ENCODE data around the gene EYS.
"Not testable (repeated sequence)": the region's sequence is repeated elsewhere in the genome, so short reads cannot be mapped to it uniquely, and the experiment has no call there.

EYS gene

GRCh38 chr6:65469650-65470049 lies 237.4 kb downstream of the EYS start:
- in situ Hi-C loops (cut with MboI; ENCODE audit: low sequenced_read_pairs): no loop called here

DNA sequence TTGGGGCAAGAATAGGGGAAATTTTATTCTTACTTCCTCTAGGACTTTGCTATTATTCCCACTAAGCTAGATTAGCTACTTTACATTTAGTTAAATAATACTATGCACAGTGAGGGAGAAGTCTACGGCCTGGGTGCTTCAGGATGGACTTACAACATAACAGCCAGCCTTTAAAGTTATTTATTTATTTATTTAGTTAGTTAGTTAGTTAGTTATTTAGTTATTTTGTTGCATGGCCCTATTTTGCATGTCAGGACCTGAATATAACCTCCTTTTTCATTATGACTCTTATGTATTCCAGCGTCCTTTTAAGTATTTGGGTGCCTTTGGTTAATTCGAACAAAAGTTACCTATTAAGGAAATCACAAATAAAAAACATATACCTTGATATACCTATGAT lies 238.7 kb downstream of the EYS start:
- in situ Hi-C loops (cut with MboI; ENCODE audit: low sequenced_read_pairs): no loop called here

GRCh38 chr6:65461121-65461520 lies 245.9 kb downstream of the EYS start:
- in situ Hi-C loops (cut with MboI; ENCODE audit: low sequenced_read_pairs): no loop called here

DNA sequence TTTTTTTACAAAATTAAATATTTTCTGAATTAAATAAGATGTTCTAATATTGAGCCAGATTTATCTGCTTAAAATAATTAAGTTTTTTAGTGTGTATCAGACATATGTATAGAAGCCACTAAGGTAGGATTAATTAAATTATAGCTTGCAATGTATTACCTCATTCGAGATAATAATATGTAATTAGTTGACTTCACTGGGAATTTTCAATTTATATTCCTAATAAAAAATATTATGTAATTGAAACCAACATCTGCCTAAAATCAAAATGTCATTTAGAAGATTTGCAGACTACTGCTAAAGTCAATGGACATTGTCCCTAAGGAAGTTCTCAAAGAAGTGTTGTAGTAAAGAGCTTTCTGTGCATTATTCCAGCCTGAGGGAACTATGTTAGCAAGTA lies 254.7 kb downstream of the EYS start:
- in situ Hi-C loops (cut with MboI; ENCODE audit: low sequenced_read_pairs): no loop called here

- in situ Hi-C loops (cut with MboI; ENCODE audit: low sequenced_read_pairs): no loop called here
Measured at GRCh38 chr6:65450451-65450850, 256.6 kb downstream of the EYS start.

DNA sequence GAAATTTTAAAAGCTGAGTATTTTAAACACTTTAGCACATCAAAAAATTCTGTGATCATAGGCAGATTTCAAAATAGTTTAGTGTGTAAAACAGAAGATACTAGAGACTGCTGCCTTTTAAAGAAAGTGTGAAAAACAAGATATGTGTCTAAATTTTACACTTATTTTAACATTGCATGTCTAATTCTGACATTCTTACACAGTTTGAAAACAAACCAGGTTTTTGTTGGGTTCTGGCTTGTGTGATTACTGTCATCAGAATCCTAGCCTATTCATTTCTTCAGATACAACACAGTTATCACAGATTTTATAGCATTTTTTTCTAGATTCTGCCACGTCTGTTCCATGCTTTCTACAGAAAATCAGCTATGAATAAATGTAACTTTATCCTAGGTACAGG lies 257.1 kb downstream of the EYS start:
- in situ Hi-C loops (cut with MboI; ENCODE audit: low sequenced_read_pairs): no loop called here

DNA sequence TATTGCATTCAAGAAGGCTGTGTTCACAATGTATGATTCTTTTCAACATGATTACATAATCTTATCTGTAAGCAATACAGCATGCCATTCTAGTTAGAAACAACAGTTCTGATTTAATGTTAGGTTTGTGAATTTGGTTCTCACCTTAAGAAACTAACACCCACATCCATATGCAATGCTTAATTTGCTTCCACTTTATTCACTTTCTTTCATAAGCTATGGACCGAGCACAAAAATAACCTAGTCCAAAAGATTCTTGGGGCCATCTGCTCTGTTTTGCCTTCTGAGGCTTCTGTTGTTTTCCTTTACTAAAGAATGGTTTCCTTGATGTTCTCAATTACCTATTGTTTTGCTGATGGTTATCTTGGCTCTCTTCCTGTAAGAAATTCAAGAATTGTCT lies 258.2 kb downstream of the EYS start:
- in situ Hi-C loops (cut with MboI; ENCODE audit: low sequenced_read_pairs): no loop called here

- in situ Hi-C loops (cut with MboI; ENCODE audit: low sequenced_read_pairs): no loop called here
Measured at GRCh38 chr6:65436281-65436680, 270.7 kb downstream of the EYS start.

DNA sequence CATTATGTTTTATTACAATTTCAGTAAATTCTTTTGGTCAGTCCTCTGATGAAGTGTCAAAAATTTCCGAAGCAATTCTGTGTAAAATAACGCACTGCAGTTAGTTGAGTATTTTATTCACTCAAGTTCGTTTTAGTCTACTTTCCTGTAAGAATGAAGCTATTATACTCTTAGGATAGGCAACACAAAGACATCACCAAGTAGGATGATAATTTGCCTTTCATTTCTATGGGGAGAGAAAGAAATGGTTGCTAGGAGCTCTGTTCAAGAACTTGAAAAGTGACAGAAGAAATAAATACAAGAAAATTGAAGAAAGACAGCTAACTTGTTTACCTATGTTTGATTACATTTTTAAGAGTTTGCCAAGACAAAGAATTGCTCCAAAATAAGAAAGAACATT lies 290.4 kb downstream of the EYS start:
- in situ Hi-C loops (cut with MboI; ENCODE audit: low sequenced_read_pairs): no loop called here

- in situ Hi-C loops (cut with MboI; ENCODE audit: low sequenced_read_pairs): no loop called here
Measured at GRCh38 chr6:65410309-65410708, 296.7 kb downstream of the EYS start.

DNA sequence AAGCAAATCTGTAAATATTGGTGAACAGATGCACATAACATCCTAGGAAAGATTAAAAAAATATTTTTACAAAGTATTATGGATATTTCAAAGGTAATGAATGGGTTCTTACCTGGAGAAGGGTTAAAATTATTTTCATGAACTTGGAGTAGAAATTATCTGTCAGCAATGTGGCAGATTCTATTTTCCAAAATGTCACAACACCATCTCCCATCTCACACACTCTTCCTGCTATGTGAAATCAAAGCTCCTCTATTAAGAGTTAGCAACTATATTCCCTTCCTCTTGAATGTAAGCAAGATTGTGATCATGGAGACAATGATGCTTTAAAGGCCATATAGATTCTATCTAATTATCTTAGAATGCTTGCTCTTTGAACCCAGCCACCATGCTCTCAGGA lies 304.5 kb downstream of the EYS start:
- in situ Hi-C loops (cut with MboI; ENCODE audit: low sequenced_read_pairs): no loop called here

- in situ Hi-C loops (cut with MboI; ENCODE audit: low sequenced_read_pairs): no loop called here
Measured at GRCh38 chr6:65399355-65400084, 307.5 kb downstream of the EYS start.

GRCh38 chr6:65398851-65399250 lies 308.2 kb downstream of the EYS start:
- in situ Hi-C loops (cut with MboI; ENCODE audit: low sequenced_read_pairs): no loop called here

DNA sequence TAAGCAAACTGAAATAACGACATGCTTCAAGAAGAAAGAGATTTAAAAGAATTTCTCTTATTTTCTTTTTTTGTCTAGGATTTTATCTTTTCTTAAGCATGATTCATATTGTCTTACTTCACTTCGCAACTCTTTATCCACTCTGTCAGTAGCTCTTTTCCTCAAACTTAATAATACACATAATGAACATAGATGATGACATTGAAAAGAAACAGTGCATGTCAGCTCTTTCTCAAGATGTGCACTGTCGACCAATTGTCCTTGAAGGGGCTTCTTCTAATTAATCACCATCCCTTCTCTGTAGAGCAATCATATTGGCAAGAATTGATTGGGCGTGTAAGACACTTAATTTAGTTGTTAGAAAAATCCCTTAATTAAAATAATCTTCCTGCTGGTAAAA lies 356.5 kb downstream of the EYS start:
- in situ Hi-C loops (cut with MboI; ENCODE audit: low sequenced_read_pairs): no loop called here

DNA sequence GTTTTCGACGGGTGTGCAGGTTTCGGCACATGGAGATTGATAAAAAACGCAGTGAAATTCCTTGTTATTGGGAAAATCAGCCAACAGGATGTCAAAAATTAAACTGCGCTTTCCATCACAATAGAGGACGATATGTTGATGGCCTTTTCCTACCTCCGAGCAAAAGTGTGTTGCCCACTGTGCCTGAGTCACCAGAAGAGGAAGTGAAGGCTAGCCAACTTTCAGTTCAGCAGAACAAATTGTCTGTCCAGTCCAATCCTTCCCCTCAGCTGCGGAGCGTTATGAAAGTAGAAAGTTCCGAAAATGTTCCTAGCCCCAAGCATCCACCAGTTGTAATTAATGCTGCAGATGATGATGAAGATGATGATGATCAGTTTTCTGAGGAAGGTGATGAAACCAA lies 404.4 kb downstream of the EYS start:
- in situ Hi-C loops (cut with MboI; ENCODE audit: low sequenced_read_pairs): not testable (repeated sequence)

GRCh38 chr6:65299236-65299635 lies 407.8 kb downstream of the EYS start:
- in situ Hi-C loops (cut with MboI; ENCODE audit: low sequenced_read_pairs): no loop called here

GRCh38 chr6:65295812-65296211 lies 411.2 kb downstream of the EYS start:
- in situ Hi-C loops (cut with MboI; ENCODE audit: low sequenced_read_pairs): no loop called here

- in situ Hi-C loops (cut with MboI; ENCODE audit: low sequenced_read_pairs): no loop called here
Measured at GRCh38 chr6:65289491-65289890, 417.5 kb downstream of the EYS start.

DNA sequence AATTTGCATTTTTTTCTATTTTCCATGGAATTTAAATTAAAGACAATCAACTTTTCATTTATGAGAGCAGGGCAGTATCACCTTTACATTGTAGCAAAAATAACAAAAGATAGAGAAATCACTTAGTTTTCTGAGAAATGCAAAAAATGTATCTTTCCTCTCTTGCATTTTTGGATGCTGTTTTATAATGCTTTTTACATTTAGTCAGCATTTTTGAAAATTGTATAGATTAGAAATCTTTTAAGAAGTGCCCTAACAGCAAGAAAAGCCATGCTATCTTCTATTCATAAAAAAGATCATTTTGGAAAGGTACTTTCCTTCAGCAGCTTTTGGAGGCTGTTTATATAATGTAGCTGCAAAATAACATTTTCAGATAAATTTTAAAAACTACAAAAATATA lies 421.8 kb downstream of the EYS start:
- in situ Hi-C loops (cut with MboI; ENCODE audit: low sequenced_read_pairs): no loop called here

- in situ Hi-C loops (cut with MboI; ENCODE audit: low sequenced_read_pairs): no loop called here
Measured at GRCh38 chr6:65280060-65280459, 427.0 kb downstream of the EYS start.

GRCh38 chr6:65262241-65262640 lies 444.8 kb downstream of the EYS start:
- in situ Hi-C loops (cut with MboI; ENCODE audit: low sequenced_read_pairs): no loop called here

DNA sequence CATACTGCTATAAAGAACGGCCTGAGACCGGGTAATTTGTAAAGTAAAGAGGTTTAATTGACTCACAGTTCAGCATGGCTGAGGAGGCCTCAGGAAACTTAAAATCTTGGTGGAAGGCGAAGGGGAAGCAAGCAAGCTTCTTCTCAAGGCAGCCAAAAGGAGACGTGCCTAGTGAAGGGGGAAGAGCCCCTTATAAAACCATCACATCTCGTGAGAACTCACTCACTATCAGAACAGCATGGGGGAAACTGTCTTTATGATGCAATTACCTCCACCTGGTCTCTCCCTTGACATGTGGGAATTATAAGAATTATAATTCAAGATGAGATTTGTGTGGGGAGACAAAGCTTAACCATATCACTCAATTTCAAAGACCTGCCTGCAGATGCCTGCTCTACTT lies 447.0 kb downstream of the EYS start:
- in situ Hi-C loops (cut with MboI; ENCODE audit: low sequenced_read_pairs): no loop called here

GRCh38 chr6:65259059-65259458 lies 448.0 kb downstream of the EYS start:
- in situ Hi-C loops (cut with MboI; ENCODE audit: low sequenced_read_pairs): no loop called here
